Activated naive CD8-positive, alpha-beta T cell treated with anti-CD3 and anti-CD28 coated beads, Interleukin-2, amount 10 ng/mL, durations not matched to agents 7 days and 5 days (primary cell): Measurements from ENCODE around the gene PCDHGA10. TPM values are rescaled to one million over a fixed set of nuclear protein-coding genes. Genes with fewer than 3 reads are reported as not detected.

Experiments
- total RNA-seq, 2 experiments: library from RNA; stranded (reverse); gene quantifications; one replicate each; pipeline ENCODE4 v1.2.3, GENCODE V29; 2021

The PCDHGA10 gene
- total RNA-seq, 2 experiments from 2014 or later, result 0.14 TPM; not detected in 1

Other genes starting within 250 kb of the PCDHGA10 start
- not detected for gene PCDHB7, start 240.3 kb upstream of the PCDHGA10 start, total RNA-seq
- not detected for gene PCDHB8, start 235.2 kb upstream of the PCDHGA10 start, total RNA-seq
- gene PCDHB16, start 230.6 kb upstream of the PCDHGA10 start, total RNA-seq, result not detected
- not detected for gene PCDHB9, start 225.8 kb upstream of the PCDHGA10 start, total RNA-seq
- gene PCDHB10, start 220.6 kb upstream of the PCDHGA10 start, total RNA-seq, result not detected
- not detected for gene PCDHB11, start 213.4 kb upstream of the PCDHGA10 start, total RNA-seq
- gene PCDHB12, start 204.3 kb upstream of the PCDHGA10 start, total RNA-seq, result not detected
- not detected for gene PCDHB13, start 199.1 kb upstream of the PCDHGA10 start, total RNA-seq
- gene PCDHB14, start 189.6 kb upstream of the PCDHGA10 start, total RNA-seq, result under 1 TPM in 1 of 2 experiments, not detected in 1; 0.06 TPM
- under 1 TPM in 1 of 2 experiments, not detected in 1; 0.06 TPM for gene PCDHB15, start 167.6 kb upstream of the PCDHGA10 start, total RNA-seq
- gene SLC25A2, start 108.9 kb upstream of the PCDHGA10 start, total RNA-seq, result 1 to 10 TPM in 1 of 2 experiments, under 1 TPM in 1; 0.99 to 1.3 TPM
- 10 to 100 TPM; 86.2 to 95.9 TPM for gene TAF7, start 92.2 kb upstream of the PCDHGA10 start, total RNA-seq
- under 1 TPM; 0.11 to 0.31 TPM for gene PCDHGA1, start 82.5 kb upstream of the PCDHGA10 start, total RNA-seq
- gene PCDHGA2, start 74.2 kb upstream of the PCDHGA10 start, total RNA-seq, result under 1 TPM; 0.08 to 0.09 TPM
- under 1 TPM in 1 of 2 experiments, not detected in 1; 0.14 TPM for gene PCDHGA3, start 69.2 kb upstream of the PCDHGA10 start, total RNA-seq
- not detected for gene PCDHGB1, start 62.9 kb upstream of the PCDHGA10 start, total RNA-seq
- gene PCDHGA4, start 58.0 kb upstream of the PCDHGA10 start, total RNA-seq, result under 1 TPM; 0.25 to 0.28 TPM
- gene PCDHGB2, start 53.0 kb upstream of the PCDHGA10 start, total RNA-seq, result under 1 TPM; 0.64 to 0.88 TPM
- under 1 TPM; 0.23 to 0.30 TPM for gene PCDHGA5, start 48.8 kb upstream of the PCDHGA10 start, total RNA-seq
- under 1 TPM; 0.44 to 0.82 TPM for gene PCDHGB3, start 42.7 kb upstream of the PCDHGA10 start, total RNA-seq
- under 1 TPM; 0.28 to 0.33 TPM for gene PCDHGA6, start 39.1 kb upstream of the PCDHGA10 start, total RNA-seq
- gene PCDHGA7, start 30.2 kb upstream of the PCDHGA10 start, total RNA-seq, result under 1 TPM; 0.26 to 0.28 TPM
- gene PCDHGB4, start 25.3 kb upstream of the PCDHGA10 start, total RNA-seq, result under 1 TPM in 1 of 2 experiments, not detected in 1; 0.11 TPM
- under 1 TPM; 0.09 to 0.11 TPM for gene PCDHGA8, start 20.4 kb upstream of the PCDHGA10 start, total RNA-seq
- not detected for gene PCDHGB5, start 15.0 kb upstream of the PCDHGA10 start, total RNA-seq
- gene PCDHGA9, start 10.2 kb upstream of the PCDHGA10 start, total RNA-seq, result under 1 TPM in 1 of 2 experiments, not detected in 1; 0.11 TPM
- under 1 TPM; 0.11 to 0.14 TPM for gene PCDHGB6, start 5.0 kb upstream of the PCDHGA10 start, total RNA-seq
- gene PCDHGB7, start 4.7 kb downstream of the PCDHGA10 start, total RNA-seq, result under 1 TPM in 1 of 2 experiments, not detected in 1; 0.11 TPM
- under 1 TPM; 0.08 to 0.09 TPM for gene PCDHGA11, start 8.1 kb downstream of the PCDHGA10 start, total RNA-seq
- under 1 TPM in 1 of 2 experiments, not detected in 1; 0.11 TPM for gene PCDHGA12, start 17.5 kb downstream of the PCDHGA10 start, total RNA-seq
- gene PCDHGC3, start 63.0 kb downstream of the PCDHGA10 start, total RNA-seq, result not detected
- gene PCDHGC4, start 72.0 kb downstream of the PCDHGA10 start, total RNA-seq, result not detected
- not detected for gene PCDHGC5, start 76.1 kb downstream of the PCDHGA10 start, total RNA-seq
- gene DIAPH1, start 206.0 kb downstream of the PCDHGA10 start, total RNA-seq, result 100 to 1,000 TPM; 244 to 256 TPM
- gene HDAC3, start 223.9 kb downstream of the PCDHGA10 start, total RNA-seq, result 10 to 100 TPM; 85.8 to 89.6 TPM
- 10 to 100 TPM; 31.4 to 31.6 TPM for gene RELL2, start 224.0 kb downstream of the PCDHGA10 start, total RNA-seq
- 10 to 100 TPM; 98.3 to 99.1 TPM for gene FCHSD1, start 238.4 kb downstream of the PCDHGA10 start, total RNA-seq